GM19099 (cell line): ENCODE data around the gene NTM.

Source experiments
- POLR2A ChIP-seq: IDR thresholded peaks from 3 replicates; pipeline ENCODE4 v1.6.1; 2011; ENCODE audit warnings: low read depth; ENCODE audit not compliant: insufficient read length; ENCODE audit errors: extremely low read depth

The NTM gene

DNA sequence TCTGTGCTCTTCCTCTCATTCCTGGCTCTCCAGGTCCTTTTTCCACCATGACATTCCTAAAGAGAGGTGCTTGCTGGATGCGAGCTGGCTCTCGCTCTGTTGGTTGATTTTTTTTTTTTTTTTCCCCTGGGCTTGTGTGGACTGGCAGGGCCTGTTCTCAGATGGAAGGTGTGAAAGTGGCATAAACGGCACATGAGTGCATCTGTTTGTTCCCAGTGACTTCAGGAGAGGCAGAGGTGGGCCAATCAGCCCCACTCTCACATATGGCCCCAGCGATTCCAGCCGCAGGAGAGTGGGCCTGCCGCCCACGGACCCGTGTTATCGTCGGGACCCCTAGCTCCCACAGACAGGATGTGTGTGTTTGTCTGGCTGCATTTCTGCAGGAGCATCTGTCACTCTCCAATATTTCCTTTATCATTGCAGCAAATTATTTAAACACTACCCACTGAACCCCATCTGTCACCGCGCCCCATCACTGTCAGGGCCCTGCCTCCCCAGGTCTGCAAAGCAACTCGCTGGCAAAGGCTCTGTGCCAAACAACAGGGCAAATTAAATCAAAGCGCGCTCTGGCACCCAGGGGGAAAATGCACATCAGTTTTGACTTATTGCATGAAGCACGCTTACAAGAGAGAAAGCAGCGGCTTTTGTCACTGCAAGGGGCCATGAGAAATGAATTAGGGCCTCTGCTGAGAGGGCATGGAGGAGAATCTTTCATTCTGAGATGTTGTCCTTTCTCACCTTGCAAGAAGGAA is 886.3 kb downstream of the NTM start:
- TF ChIP-seq POLR2A = no peak

DNA sequence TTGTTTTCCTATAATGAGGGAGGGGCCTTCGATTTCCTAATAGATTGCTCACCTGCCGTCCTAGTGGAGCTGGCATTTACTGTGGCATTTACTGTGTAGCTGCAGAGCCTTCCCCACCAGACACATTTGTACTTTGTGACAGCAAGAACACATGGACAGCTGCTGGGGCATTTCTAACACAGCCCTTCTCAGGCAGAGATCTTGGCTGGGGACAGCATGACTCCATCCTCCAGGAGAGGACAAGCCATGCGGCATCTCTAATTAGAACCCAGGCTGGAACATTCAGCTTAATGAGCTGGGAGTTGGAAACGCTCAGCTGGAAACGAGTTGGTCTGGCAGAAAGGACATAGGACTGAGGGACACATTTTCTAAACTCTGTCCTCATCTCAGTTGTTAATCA is 887.5 kb downstream of the NTM start:
- TF ChIP-seq POLR2A = no peak

DNA sequence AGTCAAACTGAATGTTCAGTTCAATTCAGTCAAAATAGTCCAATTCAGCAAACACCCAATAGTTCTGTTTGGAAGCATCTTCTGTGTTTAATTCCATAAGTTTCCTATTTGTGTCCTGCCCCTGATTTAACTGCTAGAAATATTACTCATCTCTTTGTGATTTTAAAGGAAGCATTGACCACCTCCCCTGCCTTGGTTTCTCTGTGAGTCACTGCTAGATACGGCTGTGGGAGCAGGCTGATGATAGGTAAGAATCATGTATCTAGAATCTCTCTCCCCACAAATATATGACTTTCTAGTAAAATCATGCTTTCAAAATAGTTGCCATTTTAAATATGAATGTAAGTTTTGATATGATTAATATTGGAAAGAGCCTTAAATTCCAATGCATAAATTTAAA is 888.5 kb downstream of the NTM start:
- TF ChIP-seq POLR2A = no peak

DNA sequence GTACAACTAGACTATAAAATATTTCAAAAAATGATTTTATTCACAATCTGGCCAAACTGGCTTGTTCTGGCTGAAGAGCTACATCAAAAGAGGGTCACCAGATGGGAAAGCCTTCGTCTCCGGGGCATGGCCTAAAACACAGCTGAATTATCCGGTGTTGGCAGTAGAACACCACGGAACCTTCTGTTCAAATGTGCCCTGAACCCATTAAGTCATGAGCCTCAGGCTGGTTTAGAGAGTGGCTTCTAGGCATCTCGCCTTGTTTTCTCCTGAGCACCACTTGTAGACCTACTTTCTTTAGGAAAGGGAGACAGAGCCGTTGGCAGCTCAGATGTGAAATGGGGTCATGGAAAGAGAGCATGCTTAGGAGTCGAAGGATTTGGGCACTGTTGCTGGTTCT is 890.2 kb downstream of the NTM start:
- no peak for TF ChIP-seq POLR2A

DNA sequence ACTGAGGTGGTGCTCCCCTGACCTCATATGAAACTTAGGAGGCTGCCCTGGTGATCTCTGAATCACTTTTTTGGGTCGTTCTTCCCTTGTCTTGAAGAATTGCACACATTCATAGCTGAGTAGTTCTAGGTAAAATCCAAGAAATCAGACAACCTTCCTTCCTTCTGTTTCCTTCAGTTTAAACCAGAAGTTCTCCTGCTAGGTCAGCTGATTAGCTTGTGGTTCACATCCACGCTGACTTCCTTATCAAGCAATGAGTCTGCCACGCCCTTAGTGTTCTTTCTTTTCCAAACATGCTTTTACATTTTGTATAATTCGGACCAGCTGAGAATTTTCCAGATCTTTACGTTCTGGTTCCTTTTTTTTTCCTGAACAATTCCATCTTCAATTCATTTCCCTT is 892.8 kb downstream of the NTM start:
- TF ChIP-seq POLR2A = no peak

DNA sequence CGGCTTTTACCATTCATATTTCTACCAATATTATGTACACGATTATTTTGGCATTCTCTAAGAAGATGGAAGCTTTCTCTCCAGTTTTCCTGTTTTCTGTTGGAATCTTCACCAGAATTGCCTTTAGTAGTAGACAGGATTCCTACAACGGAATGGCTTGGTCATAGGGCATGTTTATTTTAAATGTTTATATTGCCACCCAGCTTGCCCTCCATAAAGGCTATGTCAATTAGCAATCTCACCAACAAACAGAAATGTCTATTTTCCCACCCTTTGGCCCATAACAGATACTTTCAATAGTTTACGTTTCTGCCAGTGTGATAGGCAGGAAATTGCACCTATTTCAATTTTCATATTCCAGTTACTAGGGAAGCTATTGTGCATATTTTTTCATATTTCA is 893.5 kb downstream of the NTM start:
- no peak for TF ChIP-seq POLR2A

DNA sequence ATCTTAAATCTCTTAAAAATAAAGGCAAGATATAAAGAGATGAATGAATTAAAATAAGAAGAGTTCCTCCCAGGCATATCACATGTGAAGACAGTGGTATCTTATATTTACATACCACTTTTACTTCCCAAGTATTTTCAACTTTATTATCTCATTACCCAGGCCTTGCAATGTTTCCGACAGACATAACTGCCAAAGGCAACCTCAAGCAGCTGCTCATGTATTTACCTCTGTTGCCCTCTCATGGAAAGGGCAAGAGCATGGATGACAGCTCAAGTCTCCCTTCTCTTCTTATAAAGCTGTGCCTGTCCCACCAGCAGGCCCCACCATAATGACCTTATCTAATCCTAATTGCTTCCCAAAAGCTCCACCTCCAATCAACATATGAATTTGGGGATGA is 894.2 kb downstream of the NTM start:
- TF ChIP-seq POLR2A = no peak

DNA sequence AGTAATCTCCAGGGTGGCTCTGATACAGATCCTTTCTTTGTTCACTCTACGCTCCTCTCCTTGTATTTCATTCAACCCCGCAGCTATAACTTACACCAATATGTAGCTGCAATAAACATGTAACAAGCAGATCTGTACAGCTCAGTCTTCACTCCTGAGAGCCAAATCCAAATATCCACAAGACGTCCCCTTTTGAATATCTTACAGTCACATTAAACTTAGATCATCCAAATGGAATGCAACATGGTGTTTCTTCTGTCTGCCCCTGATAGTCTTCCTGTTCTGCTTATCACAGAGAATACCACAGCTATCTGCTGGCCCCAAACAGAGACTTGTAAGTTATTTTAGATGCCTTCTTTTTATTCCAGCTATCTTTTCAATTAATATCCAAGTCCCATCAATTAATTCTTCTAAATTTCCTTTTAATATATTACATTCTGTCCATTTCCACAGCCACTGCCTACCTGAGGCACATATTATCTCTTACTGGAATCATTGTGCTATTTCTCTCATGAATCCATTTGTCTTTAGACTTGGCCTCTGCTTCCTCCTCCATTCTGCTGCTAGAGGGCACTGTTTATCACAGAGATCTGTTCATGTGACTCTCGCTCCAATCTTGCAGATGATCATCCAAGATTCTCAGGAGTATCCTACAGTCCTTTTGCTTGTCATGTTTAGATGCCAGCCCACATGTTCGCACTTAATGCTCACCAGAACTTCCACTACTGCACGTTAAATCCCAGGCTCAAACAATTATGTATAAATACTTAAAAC is 908.6 kb downstream of the NTM start:
- TF ChIP-seq POLR2A = no peak

DNA sequence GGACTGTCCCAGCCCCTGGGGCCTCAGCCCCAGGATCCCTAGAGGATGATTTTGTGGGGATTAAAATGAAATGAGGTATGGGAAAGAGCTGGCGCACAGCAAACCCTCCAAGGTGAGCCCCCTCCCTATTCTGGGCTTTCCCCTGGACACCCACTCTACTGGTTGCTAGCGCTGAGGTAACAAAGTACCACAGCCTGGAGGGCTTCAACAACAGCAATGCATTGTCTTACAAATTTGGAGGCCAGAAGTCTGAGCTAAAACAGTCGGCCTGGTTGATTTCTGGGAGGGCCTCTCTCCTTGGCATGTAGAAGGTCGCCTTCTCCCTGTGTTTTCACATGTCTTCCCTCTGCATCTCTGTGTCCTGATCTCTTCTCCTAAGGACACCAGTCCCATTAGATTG is 913.6 kb downstream of the NTM start:
- TF ChIP-seq POLR2A = no peak

DNA sequence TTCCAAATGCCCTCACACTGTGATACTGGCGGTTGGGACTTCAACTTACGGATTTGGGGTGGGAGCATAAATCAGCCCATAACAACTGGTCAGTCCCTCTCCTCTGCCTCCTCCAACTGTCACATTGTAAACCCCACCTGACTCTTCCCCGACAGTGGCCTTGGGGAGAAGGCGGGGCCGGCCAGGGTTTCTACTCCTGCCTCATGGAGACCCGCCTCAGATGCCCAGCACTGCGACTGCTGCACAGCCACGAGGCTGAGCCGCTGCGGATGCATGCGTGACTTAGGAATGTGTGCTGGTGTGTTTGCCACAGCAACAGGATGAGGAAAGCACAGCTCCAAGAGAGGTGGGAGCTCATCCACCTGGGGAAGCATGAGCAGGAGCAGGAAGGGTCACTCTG is 914.2 kb downstream of the NTM start:
- TF ChIP-seq POLR2A = no peak

DNA sequence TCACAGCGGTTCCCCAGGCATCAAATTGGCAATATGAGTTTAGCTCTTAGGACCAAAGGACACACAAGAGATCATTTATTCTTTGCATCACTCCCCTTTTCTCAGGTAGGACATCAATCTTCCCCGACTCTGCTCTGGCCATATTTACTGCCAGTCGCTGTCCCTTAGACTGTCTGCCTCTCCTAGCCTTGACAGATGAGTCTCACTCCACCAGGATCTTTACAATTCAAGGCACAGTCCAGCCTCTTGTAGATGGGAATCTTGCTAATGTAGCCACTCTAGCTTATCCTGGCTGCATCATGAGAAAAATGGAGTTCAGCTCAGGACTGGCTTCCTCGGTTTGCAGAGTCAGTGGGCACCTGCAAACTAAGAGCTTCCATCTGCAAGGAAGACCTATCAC is 915.2 kb downstream of the NTM start:
- TF ChIP-seq POLR2A = no peak

DNA sequence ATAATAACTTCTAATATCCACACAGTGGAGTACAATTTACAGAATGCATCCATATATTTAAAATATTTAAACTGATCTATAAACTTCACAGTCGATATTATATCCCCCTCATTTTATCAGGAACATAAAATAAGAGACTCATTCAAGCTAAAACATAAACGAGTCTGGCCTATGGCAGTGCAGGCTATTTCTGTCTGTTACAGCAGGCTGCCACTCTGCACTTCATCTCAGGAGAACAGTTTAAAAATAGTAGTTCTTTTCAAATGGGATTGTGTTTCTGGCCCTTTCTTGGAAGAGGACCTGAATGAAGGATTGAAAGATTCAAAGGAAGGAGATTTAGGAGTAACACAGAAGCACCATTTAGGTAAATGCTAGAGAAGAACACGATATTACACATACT is 915.7 kb downstream of the NTM start:
- TF ChIP-seq POLR2A = no peak

DNA sequence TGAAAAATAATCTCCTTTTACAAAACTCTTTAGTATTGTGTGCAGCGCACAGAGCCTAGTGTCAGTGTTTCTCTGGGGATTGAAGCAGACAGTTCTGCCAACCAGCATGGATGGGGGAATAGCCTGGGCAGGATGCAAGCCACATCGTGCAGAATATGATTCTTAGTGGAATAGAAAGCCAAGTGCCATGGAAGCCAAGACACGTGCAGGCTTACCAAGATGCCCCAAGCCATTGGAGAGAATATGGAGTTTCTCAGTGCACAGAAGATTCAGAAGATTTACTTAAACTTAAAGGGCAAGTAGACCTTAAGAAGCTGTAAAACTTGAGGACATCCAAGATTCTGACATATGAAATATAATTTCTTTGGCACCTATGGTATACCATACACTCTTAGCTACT is 917.6 kb downstream of the NTM start:
- TF ChIP-seq POLR2A = no peak

DNA sequence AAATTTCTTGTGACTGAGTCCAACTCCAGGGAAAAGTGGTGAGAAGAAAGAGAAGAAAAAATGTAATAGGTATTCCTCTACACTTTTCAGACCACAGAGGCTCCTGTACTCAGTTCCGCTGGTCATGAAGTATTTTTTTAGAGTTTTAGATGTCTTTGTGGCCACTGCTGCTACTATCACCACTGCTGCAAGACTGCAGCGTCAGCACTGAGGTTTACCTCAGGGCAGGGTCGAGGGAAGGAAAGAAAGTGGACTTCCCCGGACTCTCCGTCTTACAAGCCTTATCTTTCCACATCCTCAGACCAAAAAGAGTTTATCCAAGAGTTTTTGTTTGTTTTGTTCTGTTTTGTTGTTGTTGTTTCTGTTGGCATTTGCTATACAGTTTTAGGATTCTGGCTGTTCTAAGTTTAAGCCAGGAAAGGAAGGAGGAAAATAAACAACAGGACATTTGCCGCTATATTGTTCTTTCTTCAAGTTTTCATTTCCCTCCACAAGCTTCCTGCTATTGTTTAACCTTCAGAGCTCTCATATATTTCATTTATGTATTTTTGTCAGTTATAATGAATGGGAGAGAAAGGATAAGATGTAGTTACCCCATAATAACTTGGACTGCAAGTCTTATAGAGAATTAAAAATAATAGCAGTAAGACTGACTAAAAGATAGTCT is 919.3 kb downstream of the NTM start:
- no peak for TF ChIP-seq POLR2A

DNA sequence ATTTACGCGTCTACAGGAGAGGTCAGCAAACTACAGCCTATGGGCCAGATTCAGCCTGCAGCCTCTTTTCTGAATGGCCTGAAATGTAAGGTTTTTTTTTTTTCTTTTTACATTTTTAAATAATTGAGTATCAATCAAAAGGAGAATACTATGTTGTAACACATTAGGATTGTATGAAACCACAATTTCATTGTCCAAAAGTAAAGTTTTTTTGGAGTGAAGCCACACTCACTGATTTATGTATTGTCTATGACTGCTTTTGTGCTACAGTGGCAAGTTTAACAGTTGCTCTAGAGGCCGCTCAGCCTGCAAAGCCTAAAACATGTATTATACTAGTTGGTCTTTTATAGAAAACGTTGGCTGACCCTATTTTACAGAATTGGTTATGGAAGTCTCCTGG is 923.2 kb downstream of the NTM start:
- TF ChIP-seq POLR2A = no peak
